NCI-H345 treated with DMSO at 0.1 percent for 48 hours (cell line): ENCODE data around the gene ATP5F1D.
A peak's percentile ranks its signal among the peaks of the same experiment; 100 is the strongest.

Experiments used
- DNase-seq: peaks from one replicate; lab custom pipeline; 2025; ENCODE audit not compliant: unreplicated experiment; lab: John Stamatoyannopoulos, UW

The ATP5F1D gene

DNA sequence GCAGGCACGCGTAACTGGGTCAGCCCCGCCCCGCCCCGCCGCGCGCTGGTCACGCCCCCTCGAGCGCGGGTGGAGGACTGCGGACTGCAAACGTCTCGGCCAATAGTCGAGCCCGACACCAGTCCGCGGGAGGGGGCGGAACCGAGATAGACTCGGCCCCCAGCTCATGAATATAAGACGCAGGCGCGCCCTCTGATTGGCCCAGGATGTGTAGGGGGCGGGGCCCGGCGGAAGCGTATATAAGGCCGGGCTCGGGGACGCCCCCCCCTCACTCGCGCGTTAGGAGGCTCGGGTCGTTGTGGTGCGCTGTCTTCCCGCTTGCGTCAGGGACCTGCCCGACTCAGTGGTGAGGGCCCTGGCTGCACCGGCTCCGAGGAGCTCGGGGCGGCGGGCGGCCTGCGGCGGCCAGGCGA, 27.5 kb downstream of the ATP5F1D start, which contains the start of gene CIRBP:
Gene CIRBP (plus strand): TSS at position 268 of the 413 bp plus-strand sequence. CDS start 1,602 bp downstream, outside the sequence.
- peak; percentile 93 for DNase-seq

DNA sequence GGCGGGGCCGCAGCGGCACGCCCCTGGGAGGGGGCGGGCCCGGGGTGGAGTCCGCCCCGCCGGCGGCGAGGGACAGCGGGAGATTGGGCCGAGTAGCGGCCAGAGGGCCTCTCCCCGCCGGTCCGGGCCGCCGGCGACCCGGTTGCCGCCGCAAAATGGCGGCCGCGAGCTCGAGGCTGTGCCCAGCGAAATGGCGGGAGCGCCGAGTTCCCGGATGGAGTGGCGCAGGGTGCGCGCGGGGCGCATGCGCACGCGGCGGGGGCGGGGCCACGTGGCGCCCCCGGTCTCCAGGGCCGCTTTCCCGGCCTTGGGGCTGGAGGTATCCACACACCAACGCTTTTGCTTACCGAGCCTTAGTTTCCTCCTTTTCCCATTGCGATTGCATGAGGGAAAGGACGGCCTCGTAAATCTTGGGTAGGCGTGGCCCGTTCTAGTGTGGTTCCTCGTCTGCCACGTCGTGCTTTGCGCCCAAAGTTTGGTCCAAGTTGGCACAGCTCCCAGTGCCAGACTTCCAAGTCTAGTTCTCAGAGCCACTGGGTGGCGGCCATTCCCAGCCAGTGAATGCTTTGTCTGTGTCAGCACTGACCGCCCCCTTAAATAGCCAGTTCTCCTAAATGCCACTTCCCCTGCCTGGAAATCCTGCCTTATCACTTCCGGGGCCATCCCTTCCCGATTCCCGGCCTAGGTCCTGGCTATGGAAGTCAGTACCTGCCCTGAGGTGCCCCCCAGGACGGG, 28.1 kb downstream of the ATP5F1D start:
- peak; percentile 85 for DNase-seq

DNA sequence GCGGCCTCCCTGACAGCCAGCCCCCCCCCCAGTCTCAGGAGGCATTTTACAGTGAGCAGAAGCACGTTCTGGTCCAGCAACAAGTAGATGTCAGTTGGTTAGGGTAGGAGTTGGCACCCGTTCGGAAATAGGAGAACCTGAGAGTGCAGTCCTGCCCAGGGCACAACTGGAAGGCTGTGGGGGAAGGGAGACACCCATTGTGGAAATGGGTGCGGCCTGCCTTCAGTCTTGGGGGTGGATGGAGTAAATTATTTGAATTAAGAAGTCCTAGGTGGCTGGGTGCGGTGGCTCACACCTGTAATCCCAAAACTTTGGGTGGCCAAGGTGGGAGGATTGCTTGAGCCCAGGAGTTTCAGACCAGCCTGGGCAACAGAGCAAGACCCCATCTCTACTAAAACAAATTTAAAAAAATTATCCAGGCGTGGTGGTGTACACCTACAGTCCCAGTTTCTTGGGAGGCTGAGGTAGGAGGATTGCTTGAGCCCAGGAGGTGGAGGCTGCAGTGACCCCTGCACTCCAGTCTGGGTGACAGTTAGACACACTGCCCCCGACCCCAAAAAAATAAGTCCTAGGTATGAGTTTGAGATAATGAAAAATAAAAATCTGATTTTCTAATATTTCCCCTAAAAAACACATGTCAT, 28.8 kb downstream of the ATP5F1D start:
- DNase-seq, result no peak

DNA sequence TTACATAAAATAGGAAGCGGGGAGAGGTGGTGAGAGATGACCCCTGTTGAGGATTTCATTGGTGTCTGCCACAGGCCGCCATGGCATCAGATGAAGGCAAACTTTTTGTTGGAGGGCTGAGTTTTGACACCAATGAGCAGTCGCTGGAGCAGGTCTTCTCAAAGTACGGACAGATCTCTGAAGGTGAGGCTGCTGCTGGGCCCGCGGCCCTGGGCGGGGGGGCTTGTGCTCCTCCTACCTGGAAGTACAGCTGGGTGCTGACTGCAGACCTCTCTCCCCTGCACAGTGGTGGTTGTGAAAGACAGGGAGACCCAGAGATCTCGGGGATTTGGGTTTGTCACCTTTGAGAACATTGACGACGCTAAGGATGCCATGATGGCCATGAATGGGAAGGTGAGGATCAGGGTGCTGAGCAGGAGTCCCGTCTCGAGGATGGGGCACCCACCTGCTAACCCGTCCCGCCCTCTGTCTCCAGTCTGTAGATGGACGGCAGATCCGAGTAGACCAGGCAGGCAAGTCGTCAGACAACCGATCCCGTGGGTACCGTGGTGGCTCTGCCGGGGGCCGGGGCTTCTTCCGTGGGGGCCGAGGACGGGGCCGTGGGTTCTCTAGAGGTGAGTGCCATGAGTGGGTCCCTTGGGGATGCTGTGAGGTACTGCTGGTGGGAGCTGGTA, 29.4 kb downstream of the ATP5F1D start:
- no peak for DNase-seq

DNA sequence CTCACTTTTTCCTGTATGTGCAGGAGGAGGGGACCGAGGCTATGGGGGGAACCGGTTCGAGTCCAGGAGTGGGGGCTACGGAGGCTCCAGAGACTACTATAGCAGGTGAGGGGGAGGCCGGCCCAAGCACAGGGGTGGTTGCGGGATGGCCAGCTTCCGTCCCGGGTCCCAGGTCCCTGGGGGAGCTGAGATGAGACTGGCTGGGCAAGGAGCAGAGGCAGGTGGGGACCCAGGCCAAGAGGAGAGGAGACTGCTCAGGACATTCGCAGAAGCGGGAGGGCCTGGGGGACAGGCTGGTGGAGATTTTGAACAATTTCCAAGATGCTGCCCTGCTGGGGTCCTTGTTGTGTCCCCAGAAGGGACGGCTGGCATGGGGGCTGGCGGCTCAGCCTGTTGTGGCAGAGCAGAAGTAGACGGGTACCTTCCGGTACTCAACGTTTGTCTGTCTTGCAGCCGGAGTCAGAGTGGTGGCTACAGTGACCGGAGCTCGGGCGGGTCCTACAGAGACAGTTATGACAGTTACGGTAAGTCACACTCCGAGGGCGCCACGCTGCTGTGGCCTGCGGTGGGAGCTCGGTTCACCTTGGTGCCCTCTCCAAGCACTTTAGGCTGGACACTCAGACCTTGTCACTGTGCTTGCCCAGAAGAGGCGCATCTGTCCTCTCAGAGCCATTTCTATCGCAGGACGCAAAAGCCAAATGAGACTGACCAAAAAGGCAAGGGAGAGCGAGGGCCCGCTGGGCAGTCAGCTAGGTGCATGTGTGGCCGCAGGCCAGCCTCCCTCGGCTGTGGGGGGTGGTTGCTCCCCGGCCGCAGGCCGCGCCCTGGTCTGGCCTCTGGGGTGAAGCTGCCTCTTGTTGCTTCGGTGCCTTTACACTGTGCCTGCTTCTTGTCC, 30.2 kb downstream of the ATP5F1D start:
- no peak for DNase-seq

DNA sequence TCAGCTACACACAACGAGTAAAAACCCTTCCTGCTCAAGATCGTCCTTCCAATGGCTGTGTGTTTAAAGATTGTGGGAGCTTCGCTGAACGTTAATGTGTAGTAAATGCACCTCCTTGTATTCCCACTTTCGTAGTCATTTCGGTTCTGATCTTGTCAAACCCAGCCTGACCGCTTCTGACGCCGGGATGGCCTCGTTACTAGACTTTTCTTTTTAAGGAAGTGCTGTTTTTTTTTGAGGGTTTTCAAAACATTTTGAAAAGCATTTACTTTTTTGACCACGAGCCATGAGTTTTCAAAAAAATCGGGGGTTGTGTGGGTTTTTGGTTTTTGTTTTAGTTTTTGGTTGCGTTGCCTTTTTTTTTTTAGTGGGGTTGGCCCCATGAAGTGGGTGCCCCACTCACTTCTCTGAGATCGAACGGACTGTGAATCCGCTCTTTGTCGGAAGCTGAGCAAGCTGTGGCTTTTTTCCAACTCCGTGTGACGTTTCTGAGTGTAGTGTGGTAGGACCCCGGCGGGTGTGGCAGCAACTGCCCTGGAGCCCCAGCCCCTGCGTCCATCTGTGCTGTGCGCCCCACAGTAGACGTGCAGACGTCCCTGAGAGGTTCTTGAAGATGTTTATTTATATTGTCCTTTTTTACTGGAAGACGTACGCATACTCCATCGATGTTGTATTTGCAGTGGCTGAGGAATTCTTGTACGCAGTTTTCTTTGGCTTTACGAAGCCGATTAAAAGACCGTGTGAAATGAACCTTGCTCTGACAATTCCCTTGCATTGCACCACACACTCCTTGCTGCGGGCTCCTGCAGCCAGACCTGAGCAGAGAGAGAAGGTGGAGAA, 31.1 kb downstream of the ATP5F1D start:
- no peak for DNase-seq

DNA sequence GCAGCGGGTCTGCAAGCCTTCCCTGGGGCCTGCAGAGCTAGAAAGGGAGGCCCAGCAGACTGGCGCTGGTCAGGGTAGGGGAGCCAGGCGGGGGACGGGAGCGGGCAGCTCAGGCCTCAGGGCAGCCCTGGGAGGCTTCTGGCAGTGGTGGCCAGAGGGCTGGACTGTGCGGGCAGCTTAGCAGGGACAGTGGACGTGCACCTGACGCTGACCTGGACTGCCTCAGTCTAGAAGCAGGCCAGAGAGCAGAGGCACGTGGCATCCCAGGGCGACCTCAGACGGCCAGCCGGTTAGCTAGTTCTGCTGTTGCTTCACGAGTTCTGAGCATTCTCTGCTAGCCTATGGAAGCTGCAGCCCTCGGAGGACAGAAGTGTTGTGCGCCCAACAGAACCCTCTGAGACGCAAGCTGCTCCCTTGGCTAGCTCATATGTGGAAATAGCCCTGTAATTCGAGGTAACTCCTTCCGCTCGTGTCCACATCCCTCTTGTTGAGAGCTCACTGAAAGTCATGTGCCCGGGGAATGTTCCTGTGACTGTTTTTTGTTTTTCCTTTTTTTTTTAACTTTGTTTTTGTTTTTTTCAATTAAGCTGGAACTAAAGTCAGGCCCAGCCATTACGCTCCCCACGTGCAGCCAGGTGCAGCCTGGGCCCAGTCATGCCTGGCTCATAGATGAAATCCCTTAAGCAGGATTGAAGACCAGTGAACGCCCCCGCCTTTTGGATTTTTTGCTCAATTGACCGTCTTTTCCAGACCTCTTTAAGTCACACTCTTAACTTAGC, 31.9 kb downstream of the ATP5F1D start:
- DNase-seq, result no peak

DNA sequence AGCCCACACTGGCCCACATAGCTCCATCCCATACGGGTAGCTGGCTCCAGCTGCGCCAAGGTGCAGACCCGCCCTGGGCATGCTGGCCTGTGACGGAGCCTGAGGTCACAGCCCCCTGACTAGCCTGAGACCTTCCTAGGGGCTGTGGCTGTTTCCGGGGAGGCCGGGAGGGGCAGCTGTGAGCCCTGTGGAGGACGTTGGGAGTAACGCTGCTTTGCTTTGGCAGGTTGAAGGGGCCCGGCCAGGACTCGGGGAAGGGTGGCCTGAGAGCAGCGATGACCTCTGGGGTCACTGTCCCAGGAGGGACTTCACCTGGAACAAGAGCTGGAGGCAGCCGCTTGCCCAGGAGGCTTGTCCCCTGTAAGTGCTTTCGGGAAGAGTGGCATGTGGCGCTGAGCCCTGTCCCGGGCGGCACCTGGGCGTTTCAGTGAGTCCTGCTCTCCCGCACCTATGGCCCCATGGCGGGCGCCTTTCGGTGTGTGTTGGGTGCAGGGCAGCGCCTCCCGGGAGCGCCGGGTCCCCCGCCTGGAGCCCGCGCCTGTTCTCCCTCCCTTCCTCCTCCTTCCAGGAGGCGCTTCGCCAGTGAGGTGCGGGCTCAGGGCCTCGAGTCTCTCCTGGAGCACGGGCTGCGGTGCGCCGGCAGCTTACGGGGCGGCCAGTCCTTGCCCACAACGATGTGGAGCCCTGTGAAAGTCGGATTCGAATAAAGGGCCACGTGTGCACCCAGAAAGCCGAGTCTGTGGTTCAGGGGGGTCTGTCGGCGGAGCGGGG, 32.7 kb downstream of the ATP5F1D start:
- no peak for DNase-seq

DNA sequence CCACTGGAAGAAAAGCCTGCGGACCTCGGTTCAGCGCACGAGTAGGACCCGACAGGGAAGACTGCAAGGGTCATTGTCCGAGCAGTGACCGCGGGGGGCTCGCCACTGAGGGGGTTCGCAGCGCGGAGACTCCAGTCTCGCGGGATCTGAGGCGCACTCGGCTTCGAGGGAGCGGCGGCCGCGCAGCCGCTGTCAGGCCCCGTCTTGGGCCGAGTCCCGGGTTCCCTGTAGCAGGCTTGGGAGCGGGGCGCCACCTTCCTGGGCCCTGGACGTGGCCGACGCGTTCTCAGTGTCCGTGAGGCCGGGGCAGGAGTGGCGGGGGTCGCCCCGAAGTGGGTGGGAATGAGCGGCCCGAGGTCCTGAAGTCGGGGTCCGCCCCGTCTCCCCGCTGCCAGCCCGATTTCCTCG, 33.3 kb downstream of the ATP5F1D start:
- no peak for DNase-seq

DNA sequence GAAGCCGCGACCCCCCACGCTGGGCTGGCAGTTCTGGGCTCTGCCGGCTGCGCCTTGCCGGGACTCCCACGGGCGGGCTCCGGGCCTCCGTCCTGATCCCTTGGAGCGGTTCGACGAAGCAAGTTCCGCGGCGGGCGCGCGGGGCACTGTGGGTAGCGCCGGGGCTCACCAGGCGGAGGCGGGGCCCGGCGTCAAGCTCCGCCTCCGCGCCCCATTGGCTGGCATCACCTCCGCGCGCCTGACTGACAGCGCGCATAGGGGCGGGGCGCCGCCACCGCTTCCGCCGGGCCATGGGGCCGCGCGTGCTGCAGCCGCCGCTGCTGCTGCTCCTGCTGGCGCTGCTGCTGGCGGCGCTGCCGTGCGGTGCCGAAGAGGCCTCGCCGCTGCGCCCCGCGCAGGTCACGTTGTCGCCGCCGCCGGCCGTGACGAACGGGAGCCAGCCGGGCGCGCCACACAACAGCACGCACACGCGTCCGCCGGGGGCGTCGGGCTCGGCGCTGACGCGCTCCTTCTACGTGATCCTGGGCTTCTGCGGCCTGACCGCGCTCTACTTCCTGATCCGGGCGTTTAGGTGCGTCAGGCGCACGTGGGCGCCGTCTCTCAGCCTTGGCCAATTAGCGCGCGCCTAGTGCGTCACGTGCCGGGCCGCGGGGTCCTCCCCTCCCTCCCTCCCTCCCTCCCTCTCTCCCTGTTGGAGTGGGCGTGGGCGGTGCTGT, 33.9 kb downstream of the ATP5F1D start, which contains the start of gene FAM174C:
Gene FAM174C (plus strand): TSS at position 271 of the 716 bp plus-strand sequence. CDS start 20 bp downstream, at position 291.
- peak; percentile 91 for DNase-seq

DNA sequence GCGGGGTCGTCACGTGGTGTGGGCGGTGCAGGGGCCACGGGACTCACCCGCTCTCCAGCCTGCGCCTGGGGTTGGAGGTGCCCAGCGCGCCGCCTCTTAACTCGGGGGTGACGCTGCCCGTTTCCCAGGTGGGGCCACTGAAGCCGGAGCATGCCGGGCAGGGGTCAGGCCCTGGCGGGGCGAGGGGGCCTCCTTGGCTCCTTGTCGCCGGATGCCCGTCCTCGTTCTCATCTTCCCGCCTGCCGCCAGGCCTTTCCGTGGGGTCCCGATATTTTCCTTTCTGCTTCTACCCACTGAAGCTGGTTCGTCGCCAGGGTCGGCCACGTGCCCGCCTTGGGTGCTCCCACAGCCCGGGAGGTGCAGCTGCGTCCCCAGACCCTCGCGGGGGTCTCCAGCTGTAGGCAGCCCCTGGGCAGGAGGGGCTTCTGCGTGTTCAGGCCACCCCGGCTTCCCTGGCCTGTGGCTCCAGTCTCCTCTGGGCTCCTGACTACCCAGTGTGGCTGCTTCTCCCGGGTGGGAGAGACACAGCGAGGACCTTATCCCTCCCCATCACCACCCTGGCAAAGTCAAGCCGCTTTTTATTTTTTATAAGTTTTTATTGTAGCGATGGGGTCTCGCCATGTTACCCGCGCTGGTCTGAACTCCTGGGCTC, 34.6 kb downstream of the ATP5F1D start:
- no peak for DNase-seq

DNA sequence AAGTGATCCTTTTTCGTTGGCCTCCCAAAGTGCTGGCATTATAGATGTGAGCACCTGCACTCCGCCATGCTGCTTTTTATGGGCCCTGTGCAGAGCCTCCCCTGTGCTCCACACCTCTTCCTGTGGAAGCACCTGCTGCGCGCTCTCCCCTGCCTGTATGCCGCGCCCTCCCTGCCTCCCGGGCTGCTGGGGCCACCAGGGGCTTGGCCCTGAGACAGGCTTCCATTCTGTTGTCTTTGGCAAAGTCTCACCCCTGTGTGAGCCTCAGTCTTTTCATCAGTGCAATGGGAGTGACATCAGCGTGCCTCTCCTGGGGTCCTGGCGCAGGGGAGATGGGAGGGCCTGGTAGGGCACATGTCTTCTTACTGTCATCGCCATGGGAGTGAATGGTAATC, 35.1 kb downstream of the ATP5F1D start:
- DNase-seq, result no peak

DNA sequence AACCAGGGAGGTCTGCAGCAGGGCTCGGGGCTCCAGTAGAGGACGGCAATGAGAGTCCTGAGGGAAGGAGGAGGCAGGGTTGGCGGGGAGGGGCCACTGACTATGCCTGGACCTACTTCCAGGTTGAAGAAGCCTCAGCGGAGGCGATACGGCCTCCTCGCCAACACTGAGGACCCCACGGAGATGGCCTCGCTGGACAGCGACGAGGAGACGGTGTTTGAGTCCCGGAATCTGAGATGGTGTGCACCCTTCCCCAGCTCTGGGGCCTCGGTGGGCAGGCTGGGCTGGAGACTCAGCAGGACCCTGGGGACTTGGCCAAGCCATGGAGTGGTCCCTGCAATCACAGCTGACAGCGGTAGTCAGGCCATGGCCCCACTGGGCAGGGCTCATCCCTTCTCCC, 35.5 kb downstream of the ATP5F1D start:
- DNase-seq, result no peak

DNA sequence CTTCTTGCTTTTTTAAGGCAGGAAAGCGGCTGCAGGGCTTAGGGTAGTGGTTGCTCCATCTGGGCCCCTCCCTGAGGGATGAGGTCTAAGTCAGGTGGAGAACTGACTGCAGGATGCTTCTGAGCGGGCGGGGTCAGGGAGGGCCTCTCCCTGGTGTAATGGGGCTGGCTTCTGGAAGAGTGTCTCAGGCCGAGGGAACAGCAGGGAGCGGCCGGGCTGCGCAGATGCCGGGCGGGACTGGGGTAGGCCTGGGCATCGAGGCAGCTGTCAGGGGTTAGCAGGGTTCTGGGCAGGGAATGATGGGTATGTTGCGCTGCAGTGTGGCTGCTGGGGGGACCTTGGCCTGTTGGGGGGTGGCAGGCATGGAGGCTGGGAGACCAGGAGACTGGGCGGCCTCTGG, 36.5 kb downstream of the ATP5F1D start:
- DNase-seq, result no peak

DNA sequence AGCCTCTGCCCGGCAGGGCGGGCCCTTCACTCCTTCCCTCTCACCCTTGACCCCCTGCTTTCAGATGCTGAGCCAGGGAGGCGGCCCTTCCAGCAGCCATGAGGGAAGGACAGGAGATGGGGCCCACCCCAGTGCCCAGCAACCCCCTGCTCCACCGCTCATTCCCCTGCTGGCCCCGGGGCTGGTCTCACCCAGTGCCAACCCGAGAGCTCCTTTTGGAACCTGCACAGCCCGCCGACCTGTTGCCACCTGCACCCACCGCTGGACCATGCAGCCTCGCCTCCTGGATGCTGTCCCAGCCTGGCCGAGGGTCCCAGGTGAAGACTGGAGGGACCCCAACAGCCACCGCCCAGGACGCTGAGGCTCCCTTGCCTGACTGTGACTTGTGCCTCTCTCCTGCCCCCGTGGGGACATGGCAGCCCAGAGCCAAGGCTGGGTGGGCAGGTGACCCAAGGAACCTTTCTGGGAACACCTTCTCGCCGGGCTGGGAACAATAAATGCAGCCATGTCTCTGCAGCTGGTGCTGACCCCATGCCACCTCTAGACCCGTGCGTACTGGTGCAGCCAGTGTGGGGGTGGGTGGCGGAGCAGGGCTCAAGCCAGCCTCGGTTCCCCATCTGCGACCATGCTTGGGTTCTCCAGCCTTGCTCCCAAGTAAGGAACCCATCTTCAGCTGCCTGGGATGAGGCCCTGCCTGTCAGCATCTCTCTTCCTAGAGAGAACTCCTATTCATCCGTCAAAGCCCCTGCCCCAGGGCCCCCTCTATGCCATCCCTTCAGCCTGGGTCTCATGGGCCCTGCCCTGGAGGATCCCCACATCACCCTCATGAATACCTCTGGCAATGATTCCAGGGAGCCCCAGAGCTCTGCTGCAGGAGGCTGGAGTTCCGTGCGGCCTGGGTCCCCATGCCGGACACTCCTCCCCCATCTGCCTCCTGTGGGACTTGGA, 37.4 kb downstream of the ATP5F1D start:
- DNase-seq, result no peak

DNA sequence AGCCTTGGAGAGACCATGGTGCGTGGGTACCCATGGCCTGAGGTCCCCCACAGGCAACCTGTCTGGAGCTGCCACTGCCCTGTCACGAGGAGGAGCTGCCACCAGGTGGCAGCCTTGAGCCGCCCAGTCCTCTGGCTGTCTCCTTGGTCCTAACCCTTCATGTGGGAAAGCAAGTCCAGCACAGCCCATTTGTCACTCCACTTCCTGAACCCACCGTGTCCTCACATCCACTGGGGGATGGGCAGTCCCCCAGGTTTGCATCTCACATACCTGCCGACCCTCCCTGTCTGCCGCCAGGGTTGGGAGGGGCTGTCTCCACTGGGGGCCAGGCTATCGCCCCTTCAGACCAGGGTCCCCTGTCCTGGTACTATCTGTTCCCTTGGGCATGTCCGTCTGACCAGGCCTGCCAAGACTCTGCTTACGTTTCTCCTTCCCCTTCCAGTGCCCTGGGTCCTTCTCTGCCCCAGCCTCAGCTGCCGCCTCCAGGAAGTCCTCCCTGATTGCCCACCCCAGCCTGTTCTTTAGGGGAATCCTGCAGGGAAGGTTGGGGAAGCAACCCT, 38.3 kb downstream of the ATP5F1D start:
- peak; percentile 43 for DNase-seq
